Astrocyte of the spinal cord (primary cell): ENCODE measurements around the gene MACO1.
A peak's percentile ranks its signal among the peaks of the same experiment; 100 is the strongest.
"Not testable (repeated sequence)": the region's sequence is repeated elsewhere in the genome, so short reads cannot be mapped to it uniquely, and the experiment has no call there.

Experiments used
- DNase-seq: peaks from one replicate; pipeline ENCODE4 v3.0.0; 2011; ENCODE audit warnings: low read depth, low spot score
- H3K4me3 ChIP-seq: 2 replicates; pipeline ENCODE4 v1.5.1; 2011; ENCODE audit warnings: low read depth, mild to moderate bottlenecking, low read length, moderate library complexity
- in situ Hi-C: cut with HindIII; loops from 2 replicates; pipeline ENCODE4 v1.10.0; 2017; ENCODE audit warnings: low sequenced_read_pairs
- TF ChIP-seq, protein P1 (sequence below): IDR thresholded peaks from 2 replicates; pipeline ENCODE4 v1.5.1; 2012; ENCODE audit warnings: low read depth, mild to moderate bottlenecking, low read length, inconsistent platforms

Gene MACO1

DNA sequence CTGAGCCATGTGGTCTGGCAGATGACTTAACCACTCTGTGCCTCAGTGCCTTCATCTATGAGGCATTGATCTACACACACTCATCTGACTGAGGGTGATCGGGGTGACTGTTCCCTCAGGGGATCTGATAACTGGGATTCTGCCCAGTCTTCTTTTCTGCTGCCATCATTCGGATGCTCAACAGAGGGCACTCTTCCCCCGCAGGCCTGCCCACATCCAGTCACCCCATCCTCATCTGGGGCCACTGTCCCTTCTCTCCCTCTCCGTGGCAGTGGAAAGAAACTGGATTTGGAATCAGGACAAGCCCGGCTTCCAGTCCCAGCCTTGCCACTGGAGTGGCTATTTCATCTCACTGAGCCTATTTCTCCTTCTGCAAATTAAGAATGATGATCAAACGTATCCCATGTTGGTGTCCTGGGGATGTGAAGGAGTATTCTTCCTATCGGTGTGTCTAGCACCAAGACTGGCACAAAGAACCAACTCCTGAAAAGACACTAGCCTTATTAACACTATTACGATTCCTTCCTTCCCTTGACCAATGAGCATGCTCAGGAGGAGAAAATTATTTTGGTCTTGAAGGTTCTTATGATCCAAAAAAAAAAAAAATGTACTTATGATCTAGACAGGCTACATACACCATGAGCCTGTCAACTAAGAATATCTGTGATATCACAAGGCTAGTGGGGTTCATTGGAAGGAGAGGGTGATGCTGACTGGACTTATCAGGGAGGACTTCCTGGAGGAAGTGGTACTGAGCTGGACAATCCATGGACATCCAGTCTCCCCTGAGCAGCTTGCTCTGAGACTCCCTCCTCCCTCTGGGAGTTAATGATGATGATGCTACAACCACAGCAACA, 27.5 kb upstream of the MACO1 start:
- in situ Hi-C loops, DNase-seq, H3K4me3 ChIP-seq: not testable (repeated sequence)
- TF ChIP-seq, protein P1, sequence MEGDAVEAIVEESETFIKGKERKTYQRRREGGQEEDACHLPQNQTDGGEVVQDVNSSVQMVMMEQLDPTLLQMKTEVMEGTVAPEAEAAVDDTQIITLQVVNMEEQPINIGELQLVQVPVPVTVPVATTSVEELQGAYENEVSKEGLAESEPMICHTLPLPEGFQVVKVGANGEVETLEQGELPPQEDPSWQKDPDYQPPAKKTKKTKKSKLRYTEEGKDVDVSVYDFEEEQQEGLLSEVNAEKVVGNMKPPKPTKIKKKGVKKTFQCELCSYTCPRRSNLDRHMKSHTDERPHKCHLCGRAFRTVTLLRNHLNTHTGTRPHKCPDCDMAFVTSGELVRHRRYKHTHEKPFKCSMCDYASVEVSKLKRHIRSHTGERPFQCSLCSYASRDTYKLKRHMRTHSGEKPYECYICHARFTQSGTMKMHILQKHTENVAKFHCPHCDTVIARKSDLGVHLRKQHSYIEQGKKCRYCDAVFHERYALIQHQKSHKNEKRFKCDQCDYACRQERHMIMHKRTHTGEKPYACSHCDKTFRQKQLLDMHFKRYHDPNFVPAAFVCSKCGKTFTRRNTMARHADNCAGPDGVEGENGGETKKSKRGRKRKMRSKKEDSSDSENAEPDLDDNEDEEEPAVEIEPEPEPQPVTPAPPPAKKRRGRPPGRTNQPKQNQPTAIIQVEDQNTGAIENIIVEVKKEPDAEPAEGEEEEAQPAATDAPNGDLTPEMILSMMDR = peak; percentile 29

DNA sequence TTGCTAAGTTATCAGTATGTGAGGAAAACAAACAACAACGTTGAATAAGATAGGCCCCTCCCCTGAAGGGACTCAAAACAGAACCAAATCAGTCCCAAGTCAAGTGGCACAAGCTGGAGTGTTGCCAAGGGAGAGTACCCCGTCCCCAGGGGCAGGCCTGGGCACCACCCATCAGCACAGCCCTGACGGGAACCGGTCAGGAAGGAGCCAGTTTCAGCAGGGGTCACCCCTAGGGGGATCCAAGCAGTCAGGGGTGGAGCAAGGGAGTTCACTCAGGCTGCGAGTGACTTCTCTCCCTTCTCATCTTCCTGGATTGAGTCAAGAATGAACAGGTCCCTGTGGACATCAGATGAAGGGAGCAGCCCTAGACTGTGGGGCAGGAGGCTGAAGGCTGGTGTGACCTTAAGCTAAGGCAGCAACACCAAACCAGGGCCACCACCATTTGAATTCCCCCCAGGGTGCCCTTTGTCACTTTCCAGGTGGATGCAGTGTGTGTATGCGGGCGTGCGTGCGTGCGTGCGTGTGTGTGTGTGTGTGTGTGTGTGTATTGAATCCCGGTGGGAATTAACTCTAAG, 24.9 kb upstream of the MACO1 start:
- H3K4me3 ChIP-seq, DNase-seq, in situ Hi-C loops: not testable (repeated sequence)

DNA sequence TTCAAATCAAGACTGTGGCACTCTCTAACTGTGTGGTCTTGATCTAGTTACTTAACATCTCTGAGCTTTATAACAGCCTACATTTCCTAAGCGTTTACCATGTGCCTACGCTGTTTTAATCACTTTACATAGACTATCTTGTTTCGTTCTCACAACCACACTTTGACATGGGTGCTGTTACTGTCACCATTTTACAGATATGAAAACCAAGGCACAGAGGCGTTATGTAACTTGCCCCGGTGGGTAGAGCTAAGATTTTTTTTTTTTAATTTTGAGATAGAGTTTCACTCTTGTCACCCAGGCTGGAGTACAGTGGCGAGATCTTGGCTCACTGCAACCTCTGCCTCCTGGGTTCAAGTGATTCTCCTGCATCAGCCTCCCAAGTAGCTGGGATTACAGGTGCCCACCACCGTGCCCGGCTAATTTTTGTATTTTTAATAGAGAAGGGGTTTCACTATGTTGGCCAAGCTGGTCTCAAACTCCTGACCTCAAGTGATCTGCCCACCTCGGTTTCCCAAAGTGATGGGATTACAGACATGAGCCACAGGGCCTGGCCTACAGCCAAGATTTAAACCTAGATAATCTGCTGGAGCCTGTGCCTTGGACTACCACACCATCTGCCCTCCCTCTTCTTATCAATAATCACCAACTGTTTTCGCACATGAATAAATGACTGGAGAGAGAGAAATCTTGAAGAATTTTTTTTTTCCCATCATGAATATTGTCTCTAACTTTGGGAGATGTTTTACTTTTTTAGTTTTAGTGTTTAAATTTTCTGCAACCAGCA, 20.9 kb upstream of the MACO1 start:
- DNase-seq, H3K4me3 ChIP-seq, in situ Hi-C loops: not testable (repeated sequence)

DNA sequence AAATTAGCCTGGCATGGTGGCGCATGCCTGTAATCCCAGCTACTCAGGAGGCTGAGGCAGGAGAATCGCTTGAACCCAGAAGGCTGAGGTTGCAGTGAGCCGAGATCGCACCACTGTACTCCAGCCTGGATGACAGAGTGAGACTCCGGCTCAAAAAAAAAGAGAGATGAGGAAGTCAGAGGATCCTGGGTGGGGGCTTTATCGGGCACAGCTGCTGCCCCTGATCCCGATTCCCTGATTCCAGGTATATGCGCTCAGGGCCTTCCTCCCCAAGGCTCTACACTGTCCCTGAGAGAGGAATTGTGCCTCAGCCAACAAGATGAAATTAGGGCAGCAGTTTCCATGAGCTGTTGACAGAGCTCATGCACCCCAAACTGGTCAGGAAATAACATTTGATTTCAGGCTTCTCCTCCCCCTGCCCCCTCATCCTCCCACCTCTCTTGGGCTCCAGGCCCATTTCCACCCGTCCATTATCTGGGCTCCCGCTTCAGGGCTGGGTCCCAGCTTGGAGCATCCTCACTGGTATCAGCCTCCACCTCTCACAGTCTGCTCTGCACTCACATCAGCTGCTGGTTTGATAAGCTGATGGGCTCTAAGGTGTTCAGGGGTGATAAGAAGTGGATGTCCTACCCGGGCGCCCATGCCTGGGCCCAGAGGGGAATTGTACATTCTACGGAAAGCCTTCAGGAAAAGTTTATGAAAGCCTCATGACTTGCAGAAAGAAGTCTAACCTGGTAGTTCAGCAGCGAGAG, 17.6 kb upstream of the MACO1 start:
- H3K4me3 ChIP-seq, in situ Hi-C loops, DNase-seq: not testable (repeated sequence)

DNA sequence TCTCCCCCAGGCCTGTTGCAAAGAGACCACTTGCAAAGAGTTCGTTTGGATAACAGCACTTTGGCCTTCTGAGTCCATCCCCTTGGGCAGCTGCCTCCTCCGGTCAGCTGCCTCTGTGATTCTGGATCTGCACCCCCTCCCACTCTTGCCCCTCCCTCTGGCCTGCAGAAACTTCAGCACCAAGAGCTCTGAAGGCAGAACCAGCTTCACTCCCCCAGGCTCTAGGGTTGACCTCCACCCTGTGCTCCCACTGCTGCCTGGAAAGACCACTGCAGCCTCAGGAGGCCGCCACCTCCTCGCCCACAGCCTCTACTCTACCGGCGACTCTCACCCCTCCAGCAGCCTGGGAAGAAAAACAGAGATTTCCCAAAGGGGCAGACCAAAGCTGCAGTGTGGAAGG, 16.5 kb upstream of the MACO1 start:
- in situ Hi-C loops, H3K4me3 ChIP-seq: not testable (repeated sequence)

DNA sequence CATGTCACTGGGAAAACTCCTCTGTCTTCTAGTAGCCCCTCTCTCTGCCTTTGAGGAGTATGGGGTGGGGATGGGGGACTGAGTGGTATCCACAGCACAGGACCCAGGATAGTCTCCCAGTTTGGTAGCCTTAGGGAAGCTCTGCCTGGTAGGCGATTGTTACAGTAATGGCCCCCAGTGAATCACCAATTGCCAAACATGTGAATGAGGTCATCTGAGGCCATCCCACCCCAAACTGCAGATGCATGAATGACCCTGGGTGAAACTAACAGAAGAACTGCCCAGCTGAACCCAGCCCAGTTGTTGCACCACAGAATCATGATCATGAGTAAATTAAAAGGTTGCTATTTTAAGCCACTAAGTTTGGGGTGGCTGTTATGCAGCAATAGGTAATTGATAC, 16.1 kb upstream of the MACO1 start:
- in situ Hi-C loops, DNase-seq, H3K4me3 ChIP-seq: not testable (repeated sequence)

More for the DNA sequence above, 16.5 kb upstream of the MACO1 start:
- not testable (repeated sequence) for DNase-seq

DNA sequence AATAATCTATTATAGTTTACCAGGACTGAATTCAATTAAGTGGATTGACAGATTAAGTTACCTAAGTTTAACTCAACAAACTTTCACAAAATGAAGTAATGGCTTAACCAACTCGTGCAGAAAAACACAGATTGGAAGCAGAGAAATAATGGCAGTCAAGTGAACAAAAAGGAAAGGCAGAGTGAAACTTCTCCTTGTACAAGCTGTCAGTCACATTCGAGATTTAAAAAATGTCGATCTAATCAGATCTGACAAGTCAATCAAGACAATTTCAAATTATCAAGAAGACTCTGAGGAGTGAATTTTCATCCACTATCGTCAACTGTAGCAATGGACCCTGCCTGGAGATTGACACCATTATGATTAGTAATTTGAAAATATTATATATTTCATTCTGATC, 13.4 kb upstream of the MACO1 start:
- H3K4me3 ChIP-seq, in situ Hi-C loops, DNase-seq: not testable (repeated sequence)

DNA sequence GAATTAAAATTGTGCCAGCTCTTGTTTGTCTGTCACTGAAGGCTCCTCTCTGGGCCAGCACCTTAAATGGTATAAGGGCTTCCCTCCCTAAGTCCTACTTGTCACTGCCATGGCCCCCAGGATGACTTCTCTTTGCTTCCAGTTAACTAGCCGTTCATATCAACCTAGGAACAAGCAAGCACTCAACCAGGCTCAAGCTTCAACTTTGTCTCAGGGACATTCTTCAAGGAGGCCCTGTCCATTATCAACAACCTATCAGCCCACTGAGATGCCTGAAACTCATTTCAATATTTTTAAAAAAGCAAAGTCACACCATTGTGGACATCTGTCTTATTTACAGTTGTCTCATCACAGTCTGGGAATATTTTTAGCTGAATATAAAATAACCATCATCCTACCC, 11.4 kb upstream of the MACO1 start:
- DNase-seq, H3K4me3 ChIP-seq, in situ Hi-C loops: not testable (repeated sequence)

DNA sequence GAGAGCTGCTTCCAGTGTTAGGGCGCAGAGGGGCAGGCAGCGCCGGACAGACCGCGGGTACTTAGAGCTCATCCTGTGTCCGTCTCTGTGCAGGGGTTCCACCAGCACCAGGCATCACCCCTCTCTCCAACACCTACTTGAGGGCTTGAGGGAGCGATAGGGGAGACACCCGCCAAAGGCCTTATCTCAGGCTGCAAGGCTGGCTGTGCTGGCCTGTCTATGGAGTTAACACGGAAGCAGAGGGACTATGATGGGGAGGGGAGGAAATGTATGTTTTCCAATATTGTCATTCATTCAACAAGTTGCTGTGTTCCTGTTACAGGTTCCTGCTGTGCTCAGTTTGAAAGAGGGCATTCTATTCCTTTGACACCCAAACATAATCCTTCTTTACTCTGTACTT, 10.0 kb upstream of the MACO1 start, which contains the start of gene RHCE:
RHCE (minus strand) TSS at position 111 of the 400 bp plus-strand sequence; CDS start at position 72, 39 bp downstream.
- in situ Hi-C loops = loop anchor here (10.0 kb wide), 1 partner anchor 104 kb away; no protein-coding TSS in a partner anchor
- DNase-seq, H3K4me3 ChIP-seq: not testable (repeated sequence)

DNA sequence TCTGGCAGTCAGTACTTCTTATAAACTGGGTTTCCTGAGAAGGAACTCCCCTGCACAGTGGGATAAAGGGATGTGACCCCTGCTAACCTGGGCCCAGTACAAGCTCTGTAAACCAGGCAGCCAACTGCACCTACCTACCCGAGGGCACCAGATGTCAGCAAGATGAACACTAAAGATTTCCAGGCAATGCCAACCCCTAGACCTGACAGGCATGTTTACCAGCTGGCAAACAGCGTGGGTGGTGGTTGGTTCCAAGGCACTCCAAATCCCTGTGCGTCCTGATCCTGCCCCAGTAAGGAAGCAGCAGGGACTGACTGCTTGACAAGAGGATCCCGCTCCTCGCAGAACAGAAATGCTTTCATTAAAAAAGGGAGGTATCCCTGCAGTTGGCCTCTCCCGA, 7.5 kb upstream of the MACO1 start:
- not testable (repeated sequence) for DNase-seq, H3K4me3 ChIP-seq
- in situ Hi-C loops = loop anchor here (10.0 kb wide), 1 partner anchor 102 kb away; no protein-coding TSS in a partner anchor
